ENCODE data around the gene GRAP2.

DNA sequence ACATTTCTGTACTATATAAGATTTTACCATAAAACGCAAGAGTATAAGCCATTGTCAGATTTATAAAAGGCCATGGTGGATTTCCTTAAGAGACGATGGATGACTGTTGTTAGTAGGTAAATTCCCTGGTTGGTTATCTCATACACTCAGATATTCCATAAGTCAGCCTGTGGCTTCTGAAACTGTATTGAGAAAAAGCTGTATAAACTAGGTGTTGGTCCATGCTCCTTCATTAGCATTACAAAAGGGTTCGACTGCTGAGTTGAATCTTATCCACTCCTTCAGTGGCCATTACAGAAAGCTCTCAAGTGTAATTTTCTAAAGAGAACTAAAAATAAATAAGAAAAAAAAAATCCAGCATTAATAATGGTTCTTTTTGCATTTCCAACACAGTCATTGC, 5.3 kb downstream of the GRAP2 start:
- TF ChIP-seq, protein P1, sequence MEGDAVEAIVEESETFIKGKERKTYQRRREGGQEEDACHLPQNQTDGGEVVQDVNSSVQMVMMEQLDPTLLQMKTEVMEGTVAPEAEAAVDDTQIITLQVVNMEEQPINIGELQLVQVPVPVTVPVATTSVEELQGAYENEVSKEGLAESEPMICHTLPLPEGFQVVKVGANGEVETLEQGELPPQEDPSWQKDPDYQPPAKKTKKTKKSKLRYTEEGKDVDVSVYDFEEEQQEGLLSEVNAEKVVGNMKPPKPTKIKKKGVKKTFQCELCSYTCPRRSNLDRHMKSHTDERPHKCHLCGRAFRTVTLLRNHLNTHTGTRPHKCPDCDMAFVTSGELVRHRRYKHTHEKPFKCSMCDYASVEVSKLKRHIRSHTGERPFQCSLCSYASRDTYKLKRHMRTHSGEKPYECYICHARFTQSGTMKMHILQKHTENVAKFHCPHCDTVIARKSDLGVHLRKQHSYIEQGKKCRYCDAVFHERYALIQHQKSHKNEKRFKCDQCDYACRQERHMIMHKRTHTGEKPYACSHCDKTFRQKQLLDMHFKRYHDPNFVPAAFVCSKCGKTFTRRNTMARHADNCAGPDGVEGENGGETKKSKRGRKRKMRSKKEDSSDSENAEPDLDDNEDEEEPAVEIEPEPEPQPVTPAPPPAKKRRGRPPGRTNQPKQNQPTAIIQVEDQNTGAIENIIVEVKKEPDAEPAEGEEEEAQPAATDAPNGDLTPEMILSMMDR (IDR thresholded peaks at IDR 0.05; ENCODE audit: extremely low read depth in 1 of 2, insufficient read depth in 1 of 2, low read depth in 1 of 2, low read length in 2 of 2) = no peak
- TF ChIP-seq EZH2 (IDR thresholded peaks at IDR 0.05; ENCODE audit: borderline replicate concordance, low read depth, low read length, severe bottlenecking) (no peak), JUN (IDR thresholded peaks at IDR 0.05; ENCODE audit: borderline replicate concordance, insufficient read depth, insufficient read length, low read depth) (no peak), POLR2A (IDR thresholded peaks at IDR 0.05; ENCODE audit: low read depth, low read length) (no peak), MYC (IDR thresholded peaks at IDR 0.05; ENCODE audit: low read depth, low read length) (no peak), POLR2AphosphoS5 (IDR thresholded peaks at IDR 0.05; ENCODE audit: insufficient read depth, low read depth, low read length) (no peak)
- TF ChIP-seq, protein P2, sequence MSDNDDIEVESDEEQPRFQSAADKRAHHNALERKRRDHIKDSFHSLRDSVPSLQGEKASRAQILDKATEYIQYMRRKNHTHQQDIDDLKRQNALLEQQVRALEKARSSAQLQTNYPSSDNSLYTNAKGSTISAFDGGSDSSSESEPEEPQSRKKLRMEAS (IDR thresholded peaks at IDR 0.05; ENCODE audit: insufficient read depth, insufficient read length) = no peak

Data from endothelial cell of umbilical vein (primary cell).